ENCODE data around the gene YPEL5.
A peak's percentile ranks its signal among the peaks of the same experiment; 100 is the strongest.

The YPEL5 gene

GRCh38 chr2:30164131-30164925, 17.5 kb downstream of the YPEL5 start:
- DNase-seq (ENCODE audit: low read depth in 2 of 3, low spot score in 2 of 3) = no peak

- peak in 1 of 3 experiments; percentile 8 for DNase-seq (ENCODE audit: low read depth in 2 of 3, low spot score in 2 of 3)
These were observed 18.3 kb downstream of the YPEL5 start for GRCh38 chr2:30165050-30165520.

- no peak for DNase-seq (ENCODE audit: low read depth in 2 of 3, low spot score in 2 of 3)
These were observed 18.8 kb downstream of the YPEL5 start for GRCh38 chr2:30165617-30166016.

GRCh38 chr2:30172627-30173026, 25.8 kb downstream of the YPEL5 start:
- no peak for DNase-seq (ENCODE audit: low read depth in 2 of 3, low spot score in 2 of 3)

GRCh38 chr2:30177440-30177839, 30.6 kb downstream of the YPEL5 start:
- DNase-seq (ENCODE audit: low read depth in 2 of 3, low spot score in 2 of 3) = no peak

GRCh38 chr2:30177956-30178355, 31.1 kb downstream of the YPEL5 start:
- no peak for DNase-seq (ENCODE audit: low read depth in 2 of 3, low spot score in 2 of 3)

GRCh38 chr2:30178618-30179434, 32.0 kb downstream of the YPEL5 start:
- DNase-seq (ENCODE audit: low read depth in 2 of 3, low spot score in 2 of 3) = no peak

- no peak for DNase-seq (ENCODE audit: low read depth in 2 of 3, low spot score in 2 of 3)
These were observed 32.7 kb downstream of the YPEL5 start for GRCh38 chr2:30179536-30179935.

GRCh38 chr2:30180226-30180625, 33.4 kb downstream of the YPEL5 start:
- DNase-seq (ENCODE audit: low read depth in 2 of 3, low spot score in 2 of 3) = no peak

- DNase-seq (ENCODE audit: low read depth in 2 of 3, low spot score in 2 of 3) = no peak
These were observed 34.4 kb downstream of the YPEL5 start for GRCh38 chr2:30181176-30181575.

GRCh38 chr2:30184035-30184434, 37.2 kb downstream of the YPEL5 start:
- no peak for DNase-seq (ENCODE audit: low read depth in 2 of 3, low spot score in 2 of 3)

GRCh38 chr2:30185178-30185577, 38.4 kb downstream of the YPEL5 start:
- no peak for DNase-seq (ENCODE audit: low read depth in 2 of 3, low spot score in 2 of 3)

GRCh38 chr2:30188292-30188691, 41.5 kb downstream of the YPEL5 start:
- no peak for DNase-seq (ENCODE audit: low read depth in 2 of 3, low spot score in 2 of 3)

GRCh38 chr2:30190637-30191036, 43.8 kb downstream of the YPEL5 start:
- DNase-seq (ENCODE audit: low read depth in 2 of 3, low spot score in 2 of 3) = no peak

GRCh38 chr2:30191107-30191506, 44.3 kb downstream of the YPEL5 start:
- no peak for DNase-seq (ENCODE audit: low read depth in 2 of 3, low spot score in 2 of 3)

- DNase-seq (ENCODE audit: low read depth in 2 of 3, low spot score in 2 of 3) = no peak
These were observed 45.0 kb downstream of the YPEL5 start for GRCh38 chr2:30191819-30192271.

- no peak for DNase-seq (ENCODE audit: low read depth in 2 of 3, low spot score in 2 of 3)
These were observed 45.5 kb downstream of the YPEL5 start for GRCh38 chr2:30192314-30192713.

GRCh38 chr2:30193104-30193681, 46.4 kb downstream of the YPEL5 start:
- no peak for DNase-seq (ENCODE audit: low read depth in 2 of 3, low spot score in 2 of 3)

GRCh38 chr2:30194421-30194820, 47.6 kb downstream of the YPEL5 start:
- DNase-seq (ENCODE audit: low read depth in 2 of 3, low spot score in 2 of 3) = no peak

- no peak for DNase-seq (ENCODE audit: low read depth in 2 of 3, low spot score in 2 of 3)
These were observed 48.2 kb downstream of the YPEL5 start for GRCh38 chr2:30195016-30195415.

GRCh38 chr2:30197570-30198192, 50.9 kb downstream of the YPEL5 start:
- no peak for DNase-seq (ENCODE audit: low read depth in 2 of 3, low spot score in 2 of 3)
